ENCODE data around the gene CCR5AS.
"Not testable (repeated sequence)": the region's sequence is repeated elsewhere in the genome, so short reads cannot be mapped to it uniquely, and the experiment has no call there.

CCR5AS gene

GRCh38 chr3:46406788-46407611 lies at the start of gene CCR5AS, which contains the start of gene CCRL2:
Gene CCR5AS, minus strand, starts transcription at chr3:46407066.
Gene CCRL2, plus strand, starts transcription at chr3:46407259. Its CDS starts 821 bp downstream, at chr3:46408080.
- peak in 1 of 2 donors; percentile 37 for DNase-seq (ENCODE audit: low read depth in 2 of 2)

- no peak for DNase-seq (ENCODE audit: low read depth in 2 of 2)
Measured at GRCh38 chr3:46456118-46456517, 49.3 kb upstream of the CCR5AS start.

DNA sequence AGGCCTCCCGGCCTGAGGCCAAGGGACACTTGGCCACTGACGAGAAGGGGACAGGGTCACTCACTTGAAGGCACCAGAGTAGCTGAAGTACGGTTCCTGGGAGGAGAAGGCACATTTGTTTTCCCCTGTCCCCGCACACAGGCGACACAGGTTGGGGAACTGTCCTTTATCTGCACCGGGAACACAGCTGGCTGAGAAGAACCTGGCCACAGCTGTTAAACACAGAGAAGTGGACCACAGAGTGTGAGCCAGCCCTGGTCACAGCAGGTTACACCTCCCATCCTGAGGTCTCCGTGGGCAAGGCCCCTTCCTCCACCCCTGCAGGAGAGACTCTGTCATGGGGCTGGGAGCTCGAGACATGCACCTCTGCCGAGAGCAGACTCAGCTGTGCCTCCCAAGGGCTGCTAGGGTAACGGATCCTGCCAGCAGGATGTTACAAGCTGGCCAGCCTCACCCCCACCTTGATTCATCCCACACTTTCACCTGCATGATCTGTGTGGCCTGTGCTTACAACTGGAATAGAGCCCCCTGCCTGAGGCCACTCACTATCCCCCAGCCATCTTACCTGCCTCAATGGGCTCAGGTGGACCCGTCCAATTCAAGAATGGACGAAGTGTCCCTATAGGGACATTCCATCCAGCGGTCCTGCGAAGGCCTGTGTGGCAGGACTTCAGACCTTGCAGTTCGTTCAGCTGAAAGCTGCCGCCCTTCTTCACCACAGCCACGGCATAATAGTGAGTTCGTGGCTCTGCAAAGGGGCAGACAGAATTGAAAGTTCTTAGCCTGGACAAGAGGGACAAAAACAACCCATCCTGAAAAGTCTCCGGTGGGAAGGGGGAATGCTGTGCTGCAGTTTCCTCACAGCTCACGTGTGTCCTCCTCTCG lies 48.6 kb upstream of the CCR5AS start:
- DNase-seq (ENCODE audit: low read depth in 2 of 2): no peak

DNA sequence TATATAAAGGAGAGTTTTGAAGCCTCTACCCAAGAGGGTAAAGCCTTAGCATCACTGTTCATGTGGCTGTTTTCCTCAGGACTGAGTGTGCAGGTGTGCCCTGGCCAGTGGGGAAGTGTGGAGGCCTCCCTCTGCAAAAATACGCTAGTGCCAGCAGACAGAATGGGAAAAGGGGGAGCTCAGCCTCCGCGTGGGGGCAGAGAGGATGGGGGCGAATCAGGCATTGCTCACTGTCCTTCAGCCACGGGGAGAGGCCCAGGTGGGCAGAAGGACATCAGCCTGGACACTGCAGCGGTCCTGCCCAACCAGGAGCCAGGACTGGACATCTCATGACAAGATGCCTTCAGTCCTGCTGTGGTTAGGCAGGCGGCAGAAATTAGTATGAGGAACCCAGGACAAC lies 47.7 kb upstream of the CCR5AS start:
- DNase-seq (ENCODE audit: low read depth in 2 of 2): no peak

- DNase-seq (ENCODE audit: low read depth in 2 of 2): no peak
Measured at GRCh38 chr3:46454209-46454595, 47.3 kb upstream of the CCR5AS start.

DNA sequence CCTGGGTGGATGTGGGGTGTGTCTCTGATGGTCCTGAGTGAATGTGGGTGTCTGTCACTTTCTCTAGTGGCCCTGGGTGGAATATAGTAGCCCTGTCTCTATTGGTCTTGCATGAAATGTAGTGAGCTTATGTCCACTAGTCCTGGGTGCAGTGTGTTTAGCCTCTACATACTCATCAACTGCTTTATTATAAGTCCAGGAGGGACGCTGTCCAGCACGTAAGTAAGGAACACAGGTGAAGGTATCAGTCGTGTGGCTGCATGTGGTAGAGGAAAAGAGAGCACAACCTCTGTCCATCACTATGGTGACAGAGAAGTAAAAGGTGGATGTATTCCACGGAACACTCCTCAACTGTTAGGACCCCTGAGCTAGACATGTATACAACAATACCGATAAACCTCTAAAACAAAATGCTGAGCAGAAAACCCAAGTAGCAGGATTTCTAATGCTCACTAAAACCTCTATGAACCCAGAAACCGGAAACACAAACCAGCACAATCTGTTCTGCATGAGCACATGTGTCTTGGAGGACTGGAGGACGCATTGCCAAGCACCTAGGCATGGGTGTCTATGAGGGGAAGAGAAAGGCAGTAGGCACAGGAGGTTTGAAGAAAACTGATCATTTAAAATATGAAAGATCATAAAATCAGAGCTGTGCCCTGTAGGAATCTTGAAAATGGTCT lies 46.8 kb upstream of the CCR5AS start:
- no peak for DNase-seq (ENCODE audit: low read depth in 2 of 2)

DNA sequence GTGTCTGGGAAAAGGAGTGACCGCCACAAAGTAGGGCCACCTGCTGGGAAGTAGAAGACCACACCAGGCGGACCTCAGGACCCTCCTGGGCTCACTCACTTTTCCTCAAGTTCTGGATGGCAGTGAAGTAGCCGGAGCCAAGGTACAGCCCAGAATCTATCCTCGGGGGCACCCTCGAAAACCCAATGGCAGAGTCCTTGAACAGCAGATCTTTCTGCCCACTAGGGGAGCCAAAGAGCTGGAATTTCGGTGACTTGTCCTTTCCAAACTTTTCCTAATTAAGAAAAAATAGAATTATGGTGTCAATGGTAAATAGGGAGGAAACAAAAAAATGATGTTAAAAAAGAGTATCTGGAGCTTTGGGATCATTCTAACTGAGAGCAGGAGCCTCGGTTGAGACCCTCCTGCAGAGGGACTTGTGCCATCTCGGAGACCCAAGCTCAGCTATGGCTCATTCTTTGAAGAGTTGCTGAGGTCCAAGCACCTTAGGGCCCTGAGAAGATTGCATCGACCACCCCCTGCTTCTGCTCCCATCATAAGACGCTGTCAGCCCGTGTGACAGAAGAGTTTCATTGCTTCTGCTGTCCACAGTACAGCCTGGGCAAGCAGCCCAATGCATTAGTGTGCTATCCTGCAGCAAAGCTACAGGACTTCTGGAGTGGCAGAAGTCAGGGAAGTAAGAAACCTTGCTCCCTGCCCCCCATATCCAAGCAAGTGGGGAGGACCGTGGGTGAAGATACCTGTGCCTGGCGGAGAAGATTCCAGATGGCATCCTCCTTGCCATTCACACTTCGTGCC lies 43.1 kb upstream of the CCR5AS start:
- no peak for DNase-seq (ENCODE audit: low read depth in 2 of 2)

- no peak for DNase-seq (ENCODE audit: low read depth in 2 of 2)
Measured at GRCh38 chr3:46448721-46449120, 41.9 kb upstream of the CCR5AS start.

DNA sequence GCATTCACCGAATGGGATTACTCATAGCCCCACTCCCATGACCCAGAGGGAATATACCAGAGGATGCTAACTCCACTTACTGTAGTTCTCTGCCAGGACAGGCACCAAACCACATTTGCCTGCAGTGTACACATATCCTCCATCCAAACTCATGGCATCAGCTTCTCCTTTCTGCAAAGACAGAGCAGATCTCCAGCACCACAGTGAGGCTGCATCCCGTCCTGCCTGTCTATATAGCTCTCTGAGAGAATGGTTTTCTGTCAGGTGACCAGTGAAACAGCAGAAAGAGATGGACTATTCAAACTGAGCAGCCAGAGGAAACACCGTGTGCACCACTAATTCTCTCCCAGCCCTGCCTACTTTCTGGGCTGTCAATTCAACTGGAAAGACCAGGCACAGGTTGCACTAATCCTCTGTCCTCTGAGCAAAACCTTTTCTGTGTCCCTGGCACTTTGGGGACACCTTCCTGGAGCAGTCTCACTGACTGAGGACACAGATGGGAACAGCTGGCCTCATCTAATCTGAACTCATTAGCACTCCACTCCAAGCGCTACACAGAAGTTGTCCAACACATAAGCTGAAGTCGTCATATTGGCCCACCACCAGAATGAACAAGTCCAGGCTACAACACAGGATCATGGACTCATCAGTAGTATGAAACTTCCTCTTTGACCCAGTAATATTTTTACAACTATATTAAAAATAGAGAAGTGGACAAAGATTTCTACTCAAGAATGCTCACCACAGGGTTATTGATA lies 40.5 kb upstream of the CCR5AS start:
- DNase-seq (ENCODE audit: low read depth in 2 of 2): no peak

- peak in 1 of 2 donors; percentile 19 for DNase-seq (ENCODE audit: low read depth in 2 of 2)
Measured at GRCh38 chr3:46442576-46443530, 36.0 kb upstream of the CCR5AS start.

GRCh38 chr3:46440531-46441294 lies 33.8 kb upstream of the CCR5AS start:
- DNase-seq (ENCODE audit: low read depth in 2 of 2): peak; percentile 7 to 26

GRCh38 chr3:46438831-46439230 lies 32.0 kb upstream of the CCR5AS start:
- no peak for DNase-seq (ENCODE audit: low read depth in 2 of 2)

- no peak for DNase-seq (ENCODE audit: low read depth in 2 of 2)
Measured at GRCh38 chr3:46435081-46435726, 28.3 kb upstream of the CCR5AS start.

GRCh38 chr3:46433841-46434240 lies 27.0 kb upstream of the CCR5AS start:
- no peak for DNase-seq (ENCODE audit: low read depth in 2 of 2)

DNA sequence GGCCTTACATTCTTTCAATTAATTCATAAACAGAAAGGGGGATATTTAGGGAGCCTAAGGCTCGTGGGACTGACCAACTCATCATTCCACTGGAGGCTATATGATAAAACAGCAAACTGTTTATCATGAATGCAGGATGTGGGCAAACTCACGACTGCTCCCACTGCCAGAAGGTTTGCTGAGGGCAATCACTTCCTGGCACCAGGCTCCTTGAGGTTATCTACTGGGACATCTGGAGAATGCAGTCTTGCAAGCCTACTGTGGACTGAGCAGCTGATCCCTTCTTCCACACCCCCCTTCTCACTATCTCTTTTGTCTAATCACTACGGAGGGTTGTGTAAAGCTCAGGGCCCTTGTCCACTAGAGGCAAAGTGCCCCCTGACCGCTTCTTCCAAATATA lies 26.3 kb upstream of the CCR5AS start:
- DNase-seq (ENCODE audit: low read depth in 2 of 2): not testable (repeated sequence)

GRCh38 chr3:46431905-46432304 lies 25.0 kb upstream of the CCR5AS start:
- not testable (repeated sequence) for DNase-seq (ENCODE audit: low read depth in 2 of 2)

GRCh38 chr3:46430879-46431278 lies 24.0 kb upstream of the CCR5AS start:
- DNase-seq (ENCODE audit: low read depth in 2 of 2): not testable (repeated sequence)

- DNase-seq (ENCODE audit: low read depth in 2 of 2): no peak
Measured at GRCh38 chr3:46429671-46430070, 22.8 kb upstream of the CCR5AS start.

Measured in stimulated activated CD8-positive, alpha-beta memory T cell treated with anti-CD3 and anti-CD28 coated beads, Interleukin-15, amount 100 ng/mL, for 48 hours (primary cell).